Glutamatergic neuron (in vitro differentiated cells): ENCODE data around the gene PPHLN1. TPM values are rescaled to one million over a fixed set of nuclear protein-coding genes. Genes with fewer than 3 reads are reported as not detected.
"Not testable (repeated sequence)": the region's sequence is repeated elsewhere in the genome, so short reads cannot be mapped to it uniquely, and the experiment has no call there.

Source experiments
- DNase-seq: peaks from one replicate; pipeline ENCODE4 v3.0.0; 2022
- H3K27ac Mint-ChIP-seq: one replicate; pipeline ENCODE4 v1.8.0; 2020; ENCODE audit warnings: mild to moderate bottlenecking, mixed read lengths, inconsistent platforms; ENCODE audit not compliant: unreplicated experiment
- H3K27me3 Mint-ChIP-seq: one replicate; pipeline ENCODE4 v1.8.0; 2020; ENCODE audit warnings: mild to moderate bottlenecking, moderate library complexity, mixed read lengths, inconsistent platforms; ENCODE audit not compliant: unreplicated experiment
- H3K36me3 Mint-ChIP-seq: one replicate; pipeline ENCODE4 v1.8.0; 2020; ENCODE audit warnings: mild to moderate bottlenecking, mixed read lengths, inconsistent platforms; ENCODE audit not compliant: unreplicated experiment
- H3K4me1 Mint-ChIP-seq: one replicate; pipeline ENCODE4 v1.8.0; 2020; ENCODE audit warnings: mild to moderate bottlenecking, low read depth, mixed read lengths, inconsistent platforms; ENCODE audit not compliant: unreplicated experiment
- H3K4me3 Mint-ChIP-seq: one replicate; pipeline ENCODE4 v1.8.0; 2020; ENCODE audit warnings: mild to moderate bottlenecking, mixed read lengths, inconsistent platforms; ENCODE audit not compliant: unreplicated experiment
- H3K9me3 Mint-ChIP-seq: one replicate; pipeline ENCODE4 v1.8.0; 2020; ENCODE audit warnings: mild to moderate bottlenecking, moderate library complexity, mixed read lengths, inconsistent platforms; ENCODE audit not compliant: unreplicated experiment
- total RNA-seq: library from RNA; stranded (reverse); fragmentation: NEBNext Ultra II Directional; extraction: Animal tissue kit (Norgen Biotek cat#: 25700); gene quantifications from one replicate; pipeline ENCODE4 v1.2.1, GENCODE V29; 2021; ENCODE audit not compliant: unreplicated experiment
- TF ChIP-seq, protein P1 (sequence below): fragments of 200-600 bp; sonication (generic); IDR thresholded peaks from one replicate; pipeline ENCODE4 v1.5.0; 2021; ENCODE audit not compliant: partially characterized antibody, unreplicated experiment

PPHLN1 gene
- total RNA-seq, 1 donor from 2014 or later, result 64.4 TPM

DNA sequence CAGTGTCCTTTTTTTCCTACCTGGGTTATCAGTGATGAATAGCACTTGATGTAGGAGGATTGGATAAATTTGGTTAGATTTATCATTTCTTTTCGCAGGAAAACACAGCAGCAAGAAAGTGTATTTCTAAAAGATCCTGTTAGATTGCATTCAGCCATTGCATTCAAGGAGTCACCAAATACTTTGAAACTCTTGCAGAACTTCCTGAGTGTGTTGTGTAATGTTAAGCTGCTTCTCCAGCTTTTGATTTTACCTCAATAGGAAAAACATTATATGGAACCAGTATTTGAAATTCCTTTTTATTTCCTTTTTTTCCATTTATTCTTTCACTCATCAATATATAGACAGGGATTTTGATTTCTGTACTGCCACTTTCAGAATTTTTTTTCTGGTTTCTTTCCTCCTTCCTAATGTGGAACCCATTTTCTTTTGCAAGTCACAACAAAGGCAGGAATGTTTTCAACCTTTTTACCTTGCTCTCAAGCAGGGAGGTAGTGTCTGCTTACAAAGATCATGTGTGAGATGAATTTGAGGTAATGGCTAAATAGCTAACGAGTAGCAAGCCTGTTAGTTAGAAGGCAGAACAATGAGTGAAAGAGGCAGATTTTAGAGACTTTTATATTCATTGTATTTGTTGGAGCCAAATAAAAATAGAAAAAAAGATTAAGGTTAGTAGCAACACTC, 56.2 kb downstream of the PPHLN1 start:
- Mint-ChIP-seq H3K4me1 (peaks cover 1% of the 10 kb centered on the region), H3K27ac (no peak overlapping the region), H3K36me3 (no peaks in the 10 kb centered on the region), H3K4me3 (no peak overlapping the region), H3K9me3 (no peaks in the 10 kb centered on the region), H3K27me3 (no peaks in the 10 kb centered on the region)
- no peak for DNase-seq
- TF ChIP-seq, protein P1, sequence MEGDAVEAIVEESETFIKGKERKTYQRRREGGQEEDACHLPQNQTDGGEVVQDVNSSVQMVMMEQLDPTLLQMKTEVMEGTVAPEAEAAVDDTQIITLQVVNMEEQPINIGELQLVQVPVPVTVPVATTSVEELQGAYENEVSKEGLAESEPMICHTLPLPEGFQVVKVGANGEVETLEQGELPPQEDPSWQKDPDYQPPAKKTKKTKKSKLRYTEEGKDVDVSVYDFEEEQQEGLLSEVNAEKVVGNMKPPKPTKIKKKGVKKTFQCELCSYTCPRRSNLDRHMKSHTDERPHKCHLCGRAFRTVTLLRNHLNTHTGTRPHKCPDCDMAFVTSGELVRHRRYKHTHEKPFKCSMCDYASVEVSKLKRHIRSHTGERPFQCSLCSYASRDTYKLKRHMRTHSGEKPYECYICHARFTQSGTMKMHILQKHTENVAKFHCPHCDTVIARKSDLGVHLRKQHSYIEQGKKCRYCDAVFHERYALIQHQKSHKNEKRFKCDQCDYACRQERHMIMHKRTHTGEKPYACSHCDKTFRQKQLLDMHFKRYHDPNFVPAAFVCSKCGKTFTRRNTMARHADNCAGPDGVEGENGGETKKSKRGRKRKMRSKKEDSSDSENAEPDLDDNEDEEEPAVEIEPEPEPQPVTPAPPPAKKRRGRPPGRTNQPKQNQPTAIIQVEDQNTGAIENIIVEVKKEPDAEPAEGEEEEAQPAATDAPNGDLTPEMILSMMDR, result no peak

DNA sequence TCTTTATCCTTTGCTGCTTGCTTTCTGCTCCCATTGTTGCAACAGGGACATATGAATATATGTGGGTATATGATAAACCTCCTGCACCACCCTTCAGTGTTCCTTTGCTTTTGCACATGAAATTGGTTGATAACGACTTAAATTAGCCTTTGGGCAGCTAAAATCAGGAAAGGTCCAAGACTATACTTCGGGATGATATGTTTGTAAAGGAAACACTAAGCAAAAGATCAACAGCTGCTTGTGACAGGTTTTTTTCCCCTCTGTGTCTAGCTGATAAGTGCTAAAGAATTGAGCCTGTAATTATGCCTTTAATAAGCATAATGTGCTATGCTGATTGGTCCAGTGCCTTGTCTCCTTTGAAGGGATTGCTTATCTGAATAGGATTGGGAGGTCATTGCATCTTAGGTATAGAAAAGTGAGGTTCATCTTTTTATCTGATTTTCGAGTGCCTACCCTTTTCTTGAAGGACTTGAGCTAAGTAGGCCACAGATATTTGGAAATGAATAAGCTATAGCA, 59.4 kb downstream of the PPHLN1 start:
- TF ChIP-seq, protein P1, result no peak
- Mint-ChIP-seq H3K27me3 (no peaks in the 10 kb centered on the region), H3K4me3 (no peak overlapping the region)

DNA sequence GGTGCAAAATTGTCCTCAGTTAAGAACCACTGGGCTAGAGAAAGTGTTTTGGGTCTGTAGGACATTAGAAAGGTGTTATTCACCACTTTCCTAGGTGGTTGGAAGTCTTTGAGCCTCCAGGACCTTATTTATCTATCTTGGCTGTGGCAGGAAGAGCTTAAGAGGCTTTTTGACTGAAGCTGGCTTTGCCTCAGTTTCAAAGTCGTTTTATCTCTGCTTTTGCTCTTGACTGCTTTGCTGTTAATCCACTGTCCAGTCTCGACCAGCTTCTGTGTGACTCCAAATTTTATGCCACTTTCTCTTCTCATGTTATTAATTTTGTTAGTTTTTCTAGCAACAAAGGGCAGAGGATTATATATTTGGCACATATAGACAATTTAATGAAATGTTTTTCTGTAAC, 60.3 kb downstream of the PPHLN1 start:
- TF ChIP-seq, protein P1, result no peak
- Mint-ChIP-seq H3K27me3 (no peaks in the 10 kb centered on the region), H3K36me3 (no peaks in the 10 kb centered on the region), H3K4me1 (no peaks in the 10 kb centered on the region), H3K9me3 (no peaks in the 10 kb centered on the region), H3K4me3 (no peak overlapping the region), H3K27ac (no peak overlapping the region)
- DNase-seq, result no peak

More for the DNA sequence above, 59.4 kb downstream of the PPHLN1 start:
- no peaks in the 10 kb centered on the region for H3K9me3 Mint-ChIP-seq
- no peaks in the 10 kb centered on the region for H3K4me1 Mint-ChIP-seq
- H3K27ac Mint-ChIP-seq, result no peak overlapping the region
- no peaks in the 10 kb centered on the region for H3K36me3 Mint-ChIP-seq
- DNase-seq, result no peak

DNA sequence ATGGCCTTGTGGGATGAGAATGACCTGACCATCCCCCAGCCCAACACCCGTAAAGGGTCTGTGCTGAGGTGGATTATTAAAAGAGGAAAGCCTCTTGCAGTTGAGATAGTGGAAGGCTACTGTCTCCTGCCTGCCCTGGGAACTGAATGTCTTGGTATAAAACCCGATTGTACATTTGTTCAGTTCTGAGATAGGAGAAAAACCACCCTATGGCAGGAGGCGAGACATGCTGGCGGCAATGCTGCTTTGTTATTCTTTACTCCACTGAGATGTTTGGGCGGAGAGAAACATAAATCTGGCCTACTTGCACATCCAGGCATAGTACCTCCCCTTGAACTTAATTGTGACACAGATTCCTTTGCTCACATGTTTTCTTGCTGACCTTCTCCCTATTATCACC, 62.1 kb downstream of the PPHLN1 start:
- not testable (repeated sequence) for H3K36me3 Mint-ChIP-seq, H3K27me3 Mint-ChIP-seq, H3K27ac Mint-ChIP-seq, H3K4me3 Mint-ChIP-seq, DNase-seq, H3K4me1 Mint-ChIP-seq, H3K9me3 Mint-ChIP-seq

DNA sequence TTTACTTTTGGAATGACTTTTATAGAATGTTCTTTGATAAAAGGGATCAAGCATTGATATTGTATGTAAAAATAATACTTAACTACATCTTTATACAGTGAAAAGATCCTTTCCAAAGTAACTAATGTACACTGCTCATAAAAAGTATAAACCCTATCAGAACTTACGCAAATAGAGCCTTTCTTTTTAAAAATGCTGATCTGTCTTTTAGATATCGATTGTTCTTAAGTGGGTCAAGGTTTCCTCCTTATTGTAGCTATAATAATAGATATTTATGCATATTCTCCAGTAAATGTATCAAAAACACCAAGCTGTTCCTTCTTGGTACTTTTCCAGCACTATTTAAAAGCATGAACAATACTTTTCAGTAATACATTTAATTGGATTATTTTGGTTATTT, 68.5 kb downstream of the PPHLN1 start:
- H3K27me3 Mint-ChIP-seq, result no peaks in the 10 kb centered on the region
- TF ChIP-seq, protein P1, result no peak
- H3K27ac Mint-ChIP-seq, result no peak overlapping the region
- H3K4me1 Mint-ChIP-seq, result no peaks in the 10 kb centered on the region
- DNase-seq, result no peak
- no peak overlapping the region for H3K4me3 Mint-ChIP-seq
- H3K9me3 Mint-ChIP-seq, result peaks cover 1% of the 10 kb centered on the region
- H3K36me3 Mint-ChIP-seq, result no peaks in the 10 kb centered on the region
